Pons (tissue), 1 donor: ENCODE results near the gene ZSCAN23.
"Not testable (repeated sequence)": the region's sequence is repeated elsewhere in the genome, so short reads cannot be mapped to it uniquely, and the experiment has no call there.

Experiments
- DNase-seq: peaks from one replicate; pipeline ENCODE4 v3.0.0-alpha.2; 2016; ENCODE audit warnings: low spot score

ZSCAN23 gene

GRCh38 chr6:28443112-28443773 lies at the start of gene ZSCAN23:
Gene ZSCAN23 (minus strand): TSS chr6:28443491. CDS start chr6:28436266, 7,225 bp downstream.
- peak; percentile 46 for DNase-seq

- no peak for DNase-seq
Observed at GRCh38 chr6:28491984-28492317, 48.7 kb upstream of the ZSCAN23 start.

GRCh38 chr6:28490205-28490890 lies 47.1 kb upstream of the ZSCAN23 start:
- DNase-seq = no peak

- DNase-seq = no peak
Observed at GRCh38 chr6:28489366-28490204, 46.3 kb upstream of the ZSCAN23 start.

GRCh38 chr6:28488916-28489365 lies 45.6 kb upstream of the ZSCAN23 start:
- DNase-seq = peak; percentile 42

GRCh38 chr6:28486988-28487742 lies 43.9 kb upstream of the ZSCAN23 start:
- no peak for DNase-seq

GRCh38 chr6:28486533-28486932 lies 43.2 kb upstream of the ZSCAN23 start:
- no peak for DNase-seq

- DNase-seq = no peak
Observed at GRCh38 chr6:28485482-28485881, 42.2 kb upstream of the ZSCAN23 start.

GRCh38 chr6:28480253-28480932 lies 37.1 kb upstream of the ZSCAN23 start:
- no peak for DNase-seq

- no peak for DNase-seq
Observed at GRCh38 chr6:28478518-28478917, 35.2 kb upstream of the ZSCAN23 start.

- DNase-seq = peak; percentile 51
Observed at GRCh38 chr6:28474441-28475219, 31.3 kb upstream of the ZSCAN23 start.

- DNase-seq = not testable (repeated sequence)
Observed at GRCh38 chr6:28469153-28469745, 26.0 kb upstream of the ZSCAN23 start.

GRCh38 chr6:28468056-28468455 lies 24.8 kb upstream of the ZSCAN23 start:
- no peak for DNase-seq

- no peak for DNase-seq
Observed at GRCh38 chr6:28462401-28462800, 19.1 kb upstream of the ZSCAN23 start.

- no peak for DNase-seq
Observed at GRCh38 chr6:28458568-28458967, 15.3 kb upstream of the ZSCAN23 start.

GRCh38 chr6:28449056-28449455 lies 5.8 kb upstream of the ZSCAN23 start:
- no peak for DNase-seq

- not testable (repeated sequence) for DNase-seq
Observed at GRCh38 chr6:28447512-28447906, 4.2 kb upstream of the ZSCAN23 start.

GRCh38 chr6:28446818-28447511 lies 3.7 kb upstream of the ZSCAN23 start:
- DNase-seq = no peak

GRCh38 chr6:28444759-28445158 lies 1.5 kb upstream of the ZSCAN23 start:
- DNase-seq = not testable (repeated sequence)

GRCh38 chr6:28442586-28442985 lies 705 bp downstream of the ZSCAN23 start:
- DNase-seq = no peak
